Kasumi-1 (cell line): ENCODE measurements around the gene IDH2.
A peak's percentile ranks its signal among the peaks of the same experiment; 100 is the strongest.
"Not testable (repeated sequence)": the region's sequence is repeated elsewhere in the genome, so short reads cannot be mapped to it uniquely, and the experiment has no call there.

ENCODE experiments used
- DNase-seq, 2 experiments: peaks; one replicate each; lab custom pipeline; 2025; lab: John Stamatoyannopoulos, UW

The IDH2 gene

DNA sequence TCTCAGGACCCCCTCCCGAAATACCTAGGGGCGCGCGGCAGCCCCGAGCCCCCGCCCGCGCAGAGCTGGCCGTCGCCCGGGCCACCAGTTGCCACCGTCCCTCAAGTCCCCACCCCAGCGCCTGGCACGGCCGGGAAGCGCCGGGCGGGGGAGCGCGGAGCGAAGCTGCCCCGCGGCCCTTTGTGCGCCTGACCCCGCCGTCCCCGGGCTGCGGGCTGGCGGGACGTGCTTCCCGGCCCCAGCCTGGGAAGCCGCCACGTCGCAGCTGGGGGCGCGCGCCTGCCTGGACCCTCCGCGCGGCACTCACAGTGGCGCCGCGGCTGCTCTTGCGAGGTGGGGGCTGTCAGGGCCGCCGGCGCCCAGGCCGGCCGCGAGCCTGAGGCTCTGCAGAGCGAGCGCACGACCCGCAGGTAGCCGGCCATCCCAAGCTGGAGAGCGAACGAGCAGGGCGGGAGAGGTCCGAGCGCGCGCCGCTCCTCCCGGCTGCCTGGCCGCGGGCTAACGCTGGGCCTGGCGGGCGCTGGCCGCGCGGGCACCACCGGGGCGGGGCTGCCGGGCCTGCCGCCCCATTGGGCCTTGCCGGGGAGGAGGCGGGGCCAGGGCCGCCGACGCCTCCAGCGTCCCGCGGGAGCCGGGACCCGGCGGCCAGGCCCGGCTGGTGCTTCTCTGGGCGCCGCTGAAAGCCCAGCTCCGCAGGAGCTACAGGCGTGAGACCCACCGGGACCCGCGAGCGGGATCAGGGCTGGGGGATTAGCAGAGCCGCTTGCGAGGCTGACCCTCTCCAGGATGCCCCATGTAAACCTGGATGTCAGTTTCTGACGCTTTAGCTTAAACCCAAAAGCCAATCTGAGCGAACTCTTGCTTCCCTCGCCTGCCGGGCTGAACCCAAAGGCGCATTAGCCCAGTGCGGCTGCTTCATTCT is at the start of gene IDH2:
TSS of gene IDH2 (minus strand) at position 500 of the 922 bp plus-strand sequence. CDS start at position 422, 78 bp downstream.
- DNase-seq: peak; percentile 44 to 53

DNA sequence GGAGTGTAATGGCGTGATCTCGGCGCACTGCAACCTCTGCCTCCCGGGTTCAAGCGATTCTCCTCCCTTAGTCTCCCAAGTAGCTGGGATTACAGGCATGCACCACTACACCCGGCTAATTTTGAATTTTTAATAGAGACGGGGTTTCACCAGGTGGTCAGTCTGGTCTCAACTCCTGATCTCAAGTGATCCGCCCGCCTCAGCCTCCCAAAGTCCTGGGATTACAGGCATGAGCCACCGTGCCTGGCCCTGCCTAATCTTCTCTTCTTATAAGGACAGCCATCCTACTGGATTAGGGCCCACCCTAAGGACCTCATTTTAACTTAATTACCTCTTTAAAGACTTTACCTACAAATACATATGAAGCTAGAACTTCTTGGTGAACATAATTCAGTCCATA is 48.3 kb upstream of the IDH2 start:
- not testable (repeated sequence) for DNase-seq

DNA sequence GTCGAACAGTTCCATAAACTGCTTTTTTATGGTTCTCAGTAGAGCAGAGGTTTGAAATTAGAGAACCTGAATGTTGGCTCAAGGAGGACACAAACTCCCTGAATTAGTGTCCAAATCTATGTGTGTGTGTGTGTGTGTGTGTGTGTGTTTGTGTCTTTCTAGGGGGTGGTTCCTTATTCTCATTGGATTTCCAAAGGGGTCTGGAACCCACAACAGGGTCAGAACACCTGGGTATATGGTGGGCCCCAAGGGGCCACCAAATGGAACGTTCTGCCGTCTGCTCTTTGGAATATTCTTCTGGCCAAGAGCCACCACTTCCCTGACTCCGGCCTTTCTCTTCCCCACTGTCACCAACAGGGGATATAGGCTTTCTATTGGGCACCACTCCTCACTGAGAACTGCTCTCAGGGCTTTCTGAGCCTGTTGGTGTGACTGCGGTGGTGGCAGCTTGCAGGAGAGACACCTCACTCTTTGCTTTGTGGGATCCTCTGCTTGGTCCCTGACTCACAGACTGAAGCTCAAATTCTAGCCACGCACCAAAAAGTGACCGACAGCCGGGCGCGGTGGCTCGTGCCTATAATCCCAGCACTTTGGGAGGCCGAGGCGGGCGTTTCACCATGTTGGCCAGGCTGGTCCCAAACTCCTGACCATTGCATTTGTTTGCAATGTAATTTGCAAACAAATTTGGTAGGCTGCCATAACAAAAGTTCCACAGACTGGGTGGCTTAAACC is 47.5 kb upstream of the IDH2 start:
- DNase-seq: no peak

DNA sequence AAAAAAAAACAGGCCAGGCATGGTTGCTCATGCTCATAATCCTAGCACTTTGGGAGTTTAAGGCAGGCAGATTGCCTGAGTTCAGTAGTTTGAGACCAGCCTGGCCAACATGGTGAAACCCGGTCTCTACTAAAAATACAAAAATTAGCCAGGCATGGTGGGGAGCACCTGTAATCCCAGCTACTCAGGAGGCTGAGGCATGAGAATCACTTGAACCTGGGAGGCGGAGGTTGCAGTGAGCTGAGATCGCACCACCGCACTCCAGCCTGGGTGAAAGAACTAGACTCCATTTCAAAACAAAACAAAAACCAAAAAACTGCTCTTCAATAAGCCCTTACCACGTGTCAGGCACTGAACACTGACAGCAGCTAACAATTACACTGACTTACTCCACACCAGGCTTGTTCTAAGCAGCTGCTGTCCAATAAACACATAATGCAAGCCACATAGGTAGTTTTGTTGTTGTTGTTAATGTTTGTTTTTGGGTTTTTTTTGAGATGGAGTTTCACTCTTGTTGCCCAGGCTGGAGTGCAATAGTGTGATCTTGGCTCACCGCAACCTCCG is 44.0 kb upstream of the IDH2 start:
- DNase-seq: not testable (repeated sequence)

DNA sequence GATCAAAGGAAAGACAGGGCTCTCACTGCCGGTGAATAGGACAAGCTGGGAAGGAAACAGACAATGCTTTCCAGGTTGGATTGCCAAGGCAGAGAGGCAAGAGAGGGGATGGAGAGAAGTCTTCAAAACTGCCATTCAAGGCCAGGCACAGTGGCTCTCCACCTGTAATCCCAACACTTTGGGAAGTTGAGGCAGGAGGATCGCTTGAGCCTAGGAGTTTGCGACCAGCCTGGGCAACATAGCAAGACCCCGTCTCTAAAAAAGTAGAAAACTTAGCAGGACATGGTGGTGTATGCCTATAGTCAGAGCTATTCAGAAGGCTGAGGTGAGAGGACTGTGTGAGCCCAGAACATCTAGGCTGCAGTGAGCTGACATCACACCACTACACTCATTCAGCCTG is 43.5 kb upstream of the IDH2 start:
- DNase-seq: no peak

DNA sequence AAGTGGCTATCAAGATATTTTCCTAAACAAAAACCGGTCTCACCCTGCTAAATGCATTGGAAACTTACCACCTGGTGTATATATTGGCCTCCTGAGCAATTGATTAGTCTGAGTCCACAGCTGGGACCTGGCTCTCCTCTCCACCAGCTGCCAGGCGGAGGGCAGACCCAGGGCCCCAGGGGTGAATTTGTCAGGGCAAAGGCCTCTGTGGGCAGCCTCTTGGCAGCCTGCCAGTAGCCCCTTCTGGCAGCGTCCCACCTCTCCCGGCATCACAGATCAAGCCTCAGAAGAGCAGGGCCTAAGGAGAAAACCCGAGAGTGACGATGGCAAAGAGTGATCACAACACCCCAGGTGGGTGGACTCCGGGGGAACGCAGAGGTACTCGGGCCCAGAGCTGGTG is 43.0 kb upstream of the IDH2 start:
- no peak for DNase-seq

DNA sequence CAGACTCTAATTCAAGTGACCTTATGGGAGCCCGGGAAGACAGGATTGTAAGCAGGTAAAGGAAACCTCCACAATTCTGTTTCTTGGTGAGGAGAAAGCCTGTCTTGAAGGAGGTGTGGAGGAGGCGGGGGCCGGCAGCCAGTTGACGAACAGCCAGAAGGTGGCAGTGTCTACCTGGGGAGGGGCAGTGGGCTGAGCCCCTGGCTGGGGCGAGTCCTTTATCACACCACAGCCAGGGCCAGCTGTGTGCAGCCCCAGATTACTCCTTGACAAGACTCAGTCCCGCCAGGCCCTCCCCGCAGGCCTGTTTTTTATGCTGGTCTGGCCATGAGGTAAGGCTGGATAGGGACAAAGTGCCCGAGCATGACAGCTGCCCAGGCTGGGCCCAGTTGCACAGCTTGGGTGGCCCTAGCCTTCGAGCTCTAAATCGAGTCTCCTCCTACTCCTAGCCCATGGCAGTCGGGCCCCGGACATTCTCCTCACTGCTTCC is 40.9 kb upstream of the IDH2 start:
- DNase-seq: peak; percentile 58 to 73

DNA sequence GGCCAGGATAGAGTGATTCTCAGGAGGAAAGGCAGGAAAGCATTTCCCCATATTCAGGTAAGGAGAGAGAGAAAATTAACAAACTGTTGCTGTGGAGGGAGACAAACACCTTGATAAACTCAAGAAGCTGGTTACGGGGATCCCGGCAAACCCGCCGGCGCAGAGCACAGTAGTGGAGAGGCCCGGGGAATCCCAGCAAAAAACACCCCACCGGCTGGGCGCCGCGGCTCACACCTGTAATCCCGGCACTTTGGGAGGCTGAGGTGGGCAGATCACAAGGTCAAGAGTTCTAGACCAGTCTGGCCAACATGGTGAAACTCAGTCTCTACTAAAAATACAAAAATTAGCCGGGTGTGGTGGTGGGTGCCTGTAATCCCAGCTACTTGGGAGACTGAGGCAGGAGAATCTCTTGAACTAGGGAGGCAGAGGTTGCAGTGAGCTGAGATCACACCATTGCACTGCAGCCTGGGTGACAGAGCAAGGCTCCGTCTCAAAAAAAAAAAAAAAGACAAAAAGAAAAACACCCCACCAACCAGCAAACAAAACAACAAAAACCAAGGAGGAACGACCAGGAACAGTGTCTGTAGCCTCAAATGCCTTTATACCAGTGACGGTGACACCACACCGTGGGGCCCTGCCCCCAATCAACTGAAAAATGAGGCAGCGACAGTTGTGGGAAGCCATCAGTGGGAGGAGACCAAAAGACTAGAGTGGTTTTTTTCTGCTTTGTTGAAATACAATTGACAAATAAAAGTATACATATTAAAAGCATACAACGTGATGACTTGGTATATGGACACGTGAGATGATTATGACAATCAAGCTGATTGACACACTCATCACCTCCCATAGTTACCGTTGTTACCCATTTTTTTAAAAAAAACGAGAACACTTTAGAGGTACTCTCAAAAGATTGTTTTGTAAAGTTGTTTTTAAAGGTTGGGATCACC is 40.2 kb upstream of the IDH2 start:
- peak; percentile 38 to 46 for DNase-seq

DNA sequence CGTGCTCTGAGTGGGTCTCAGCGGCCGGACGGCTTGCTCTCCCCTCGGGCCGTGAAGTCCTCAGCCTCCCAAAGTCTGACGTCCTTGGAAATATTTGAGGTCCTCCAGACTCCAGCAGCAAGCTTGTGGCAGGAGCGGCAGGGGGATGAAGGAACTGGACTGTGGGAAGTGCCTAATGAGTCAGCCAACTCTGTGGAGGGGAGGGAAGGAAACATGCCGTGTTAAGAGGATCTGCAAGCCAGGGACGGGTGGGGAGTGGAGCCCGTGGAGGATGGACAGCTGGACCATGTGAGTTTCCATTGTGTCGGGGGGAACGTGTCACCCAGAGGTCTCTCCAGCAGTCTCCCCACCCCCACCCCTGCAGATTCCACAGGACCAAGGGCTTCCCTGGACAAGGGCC is 39.4 kb upstream of the IDH2 start:
- DNase-seq: no peak

DNA sequence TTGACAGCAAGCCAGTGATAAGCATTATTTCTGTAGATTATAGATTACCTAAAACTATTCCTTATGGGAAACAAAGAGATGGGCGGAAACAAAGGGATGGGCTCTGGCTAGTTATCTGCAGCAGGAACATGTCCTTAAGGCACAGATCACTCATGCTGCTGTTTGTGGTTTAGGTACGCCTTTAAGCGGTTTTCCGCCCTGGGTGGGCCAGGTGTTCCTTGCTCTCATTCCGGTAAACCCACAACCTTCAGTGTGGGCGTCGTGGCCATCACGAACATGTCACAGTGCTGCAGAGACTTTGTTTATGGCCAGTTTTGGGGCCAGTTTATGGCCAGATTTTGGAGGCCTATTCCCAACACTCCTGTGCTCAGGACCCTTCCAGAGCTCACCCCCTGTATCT is 37.3 kb upstream of the IDH2 start:
- not testable (repeated sequence) for DNase-seq

DNA sequence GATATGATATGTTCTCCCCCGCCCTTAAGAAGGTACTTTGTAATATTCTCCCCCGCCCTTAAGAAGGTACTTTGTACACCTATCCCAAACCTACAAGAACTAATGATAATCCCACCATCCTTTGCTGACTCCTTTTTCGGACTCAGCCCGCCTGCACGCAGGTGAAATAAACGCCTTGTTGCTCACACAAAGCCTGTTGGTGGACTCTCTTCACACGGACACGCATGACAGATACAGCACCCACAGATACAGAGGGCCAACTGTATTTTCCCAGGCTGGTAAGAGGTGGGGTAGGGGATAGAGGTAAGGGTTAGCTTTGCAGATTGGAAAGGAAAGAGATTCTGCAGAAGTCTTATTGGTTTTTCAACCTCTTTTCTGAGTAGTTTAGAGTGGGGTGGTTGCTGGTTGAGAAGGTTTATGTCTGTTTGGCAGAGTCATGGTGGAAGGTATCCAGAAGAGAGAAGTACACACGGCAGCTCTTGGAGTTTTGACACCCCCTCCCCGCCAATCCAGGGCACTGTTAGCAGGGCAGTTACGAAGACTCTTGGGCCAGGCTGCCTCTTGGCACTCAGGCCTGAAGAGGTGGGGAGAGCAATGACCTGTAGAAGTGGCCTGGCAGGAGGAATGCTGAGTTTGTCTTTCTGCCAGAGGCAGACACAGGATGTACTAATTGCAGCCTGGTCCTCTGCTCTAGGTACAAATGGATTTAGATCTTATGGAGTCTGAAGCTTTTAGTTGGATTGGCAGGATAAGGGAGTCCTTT is 36.0 kb upstream of the IDH2 start:
- DNase-seq: no peak

DNA sequence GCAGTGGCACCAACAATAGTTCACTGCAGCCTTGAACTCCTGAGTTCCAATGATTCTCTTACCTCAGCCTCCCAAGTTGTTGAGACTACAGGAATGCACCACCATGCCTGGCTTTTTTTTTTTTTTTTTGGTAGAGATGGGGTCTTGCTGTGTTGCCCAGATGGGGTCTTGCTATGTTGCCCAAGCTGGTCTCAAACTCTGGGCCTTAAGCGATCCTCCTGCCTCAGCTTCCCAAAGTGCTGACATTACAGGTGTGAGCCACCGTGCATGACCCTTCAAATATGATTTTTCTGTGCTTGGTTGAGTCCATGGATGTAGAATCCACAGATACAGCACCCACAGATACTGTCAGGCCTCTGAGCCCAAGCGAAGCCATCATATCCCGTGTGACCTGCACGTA is 30.2 kb upstream of the IDH2 start:
- no peak for DNase-seq

DNA sequence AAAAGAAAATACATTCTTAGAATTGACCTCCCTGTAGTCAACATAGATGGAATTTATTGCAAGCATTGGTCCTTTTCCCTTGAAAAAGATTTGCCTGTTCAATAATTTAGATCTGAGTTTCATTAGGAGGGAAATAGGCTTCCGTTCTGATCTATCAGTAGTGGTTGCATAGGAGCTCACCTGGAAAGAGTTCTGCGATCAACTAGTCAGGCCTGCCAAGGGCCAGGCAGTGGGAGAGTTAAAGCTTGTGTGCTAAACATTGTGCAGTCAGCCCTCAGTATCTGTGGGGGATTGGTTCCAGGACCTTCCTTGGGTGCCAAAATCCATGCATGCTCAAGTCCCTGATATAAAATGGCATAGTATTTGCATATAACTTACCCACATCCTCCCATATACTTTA is 29.6 kb upstream of the IDH2 start:
- no peak for DNase-seq

DNA sequence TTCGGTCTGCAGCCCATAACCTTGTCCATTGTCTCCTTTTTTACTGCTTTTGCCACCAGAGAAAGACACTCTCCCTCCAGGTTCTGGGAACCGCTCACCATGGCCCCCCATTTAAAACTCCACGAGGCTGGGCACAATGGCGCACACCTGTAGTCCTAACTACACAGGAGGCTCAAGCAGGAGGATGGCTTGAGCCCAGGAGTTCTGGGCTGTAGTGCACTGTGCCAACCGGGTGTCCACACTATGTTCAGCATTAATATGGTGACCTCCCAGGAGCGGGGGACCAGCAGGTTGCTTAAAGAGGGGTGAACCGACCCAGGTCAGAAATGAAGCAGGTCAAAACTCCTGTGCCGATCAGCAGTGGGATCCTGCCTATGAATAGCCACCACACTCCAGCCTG is 28.0 kb upstream of the IDH2 start:
- no peak for DNase-seq

DNA sequence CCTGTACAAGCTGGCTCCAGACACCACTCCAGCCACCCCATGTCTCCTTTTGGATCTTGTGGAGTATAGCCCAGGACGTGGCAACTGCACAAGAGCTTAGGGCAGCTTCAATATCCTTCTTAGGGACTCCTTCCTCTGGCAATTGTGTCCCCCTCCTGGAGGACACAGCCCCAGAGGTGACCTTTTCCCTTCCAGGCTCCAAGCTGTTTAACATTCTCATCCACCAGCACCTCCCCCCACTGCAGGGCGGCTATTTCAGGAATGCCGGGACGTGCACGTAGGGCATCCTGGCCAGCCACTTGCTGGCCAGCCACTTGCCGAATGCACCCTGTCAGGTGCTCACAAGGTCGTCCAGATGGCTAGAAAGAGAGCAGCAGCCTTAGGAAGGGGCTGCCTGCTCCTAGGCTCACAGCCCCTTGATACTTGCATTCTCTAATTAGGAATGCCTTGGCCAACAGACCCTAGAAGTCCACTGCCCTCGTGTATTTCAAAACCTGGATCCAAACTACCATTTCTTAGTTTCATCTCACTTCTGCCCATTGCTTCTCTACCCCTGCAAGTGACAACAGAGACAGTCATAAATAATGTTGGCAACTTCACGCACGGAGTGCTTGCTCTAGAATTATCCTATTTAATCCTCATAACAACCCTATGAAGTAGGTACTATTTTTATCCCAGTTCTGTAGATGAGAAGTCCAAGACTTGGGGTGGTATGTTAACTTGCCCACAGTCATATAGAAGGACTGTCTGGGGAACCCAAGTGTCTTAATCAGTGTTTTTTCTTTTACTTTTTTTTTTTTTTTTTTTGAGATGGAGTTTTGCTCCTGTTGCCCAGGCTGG is 24.5 kb upstream of the IDH2 start:
- DNase-seq: no peak

DNA sequence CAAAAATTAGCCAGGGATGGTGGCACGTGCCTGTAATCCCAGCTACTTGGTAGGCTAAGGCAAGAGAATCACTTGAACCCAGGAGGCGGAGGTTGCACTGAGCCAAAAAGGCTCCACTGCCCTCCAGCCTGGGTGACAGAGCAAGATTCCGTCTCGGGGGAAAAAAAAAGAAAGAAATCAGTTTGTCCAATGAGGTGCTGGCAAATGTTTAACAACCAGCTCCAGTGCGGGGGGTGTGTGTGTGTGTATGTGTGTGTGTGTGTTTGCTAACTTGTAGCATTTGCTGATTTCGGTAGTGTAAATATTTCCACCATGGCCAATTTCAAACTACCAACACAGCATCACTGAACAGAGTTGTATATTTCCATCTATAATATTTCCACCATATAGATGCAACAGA is 23.8 kb upstream of the IDH2 start:
- no peak for DNase-seq

DNA sequence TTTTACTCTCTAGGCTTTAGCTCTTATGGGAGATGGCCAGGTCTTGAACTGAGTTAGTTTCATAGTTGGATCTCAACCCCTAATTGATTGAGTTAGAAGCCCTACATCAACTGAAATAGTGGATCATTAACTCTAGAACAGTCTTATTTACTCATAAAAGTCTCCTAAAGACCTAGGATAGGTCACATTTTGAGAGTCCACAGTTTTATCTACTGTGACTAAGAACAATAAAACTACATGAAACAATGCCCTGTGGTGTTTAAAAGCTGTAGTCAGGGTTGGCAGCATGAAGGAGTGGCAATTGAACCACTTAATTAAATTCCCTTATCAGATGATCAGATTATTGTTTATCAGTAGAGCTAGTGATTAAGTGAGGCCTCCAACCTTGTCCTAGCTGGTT is 22.2 kb upstream of the IDH2 start:
- DNase-seq: no peak

DNA sequence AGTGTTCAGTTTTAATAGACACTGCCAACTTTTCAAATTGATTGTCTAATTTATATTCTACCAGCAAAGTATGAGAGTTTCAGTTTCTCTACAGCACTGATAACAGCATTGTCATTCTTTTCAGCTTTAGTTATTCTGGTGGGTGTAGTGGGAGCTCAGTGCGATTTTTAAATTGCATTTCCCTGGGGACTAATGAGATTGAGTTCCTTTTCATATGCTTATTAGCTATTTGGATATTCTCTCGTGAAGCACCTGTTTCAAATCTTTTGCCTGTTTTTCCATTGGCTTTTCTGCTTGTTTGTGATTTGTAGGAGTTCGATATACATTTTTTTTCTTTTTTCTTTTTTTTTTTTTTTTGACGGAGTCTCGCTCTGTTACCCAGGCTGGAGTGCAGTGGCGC is 18.8 kb upstream of the IDH2 start:
- no peak for DNase-seq

DNA sequence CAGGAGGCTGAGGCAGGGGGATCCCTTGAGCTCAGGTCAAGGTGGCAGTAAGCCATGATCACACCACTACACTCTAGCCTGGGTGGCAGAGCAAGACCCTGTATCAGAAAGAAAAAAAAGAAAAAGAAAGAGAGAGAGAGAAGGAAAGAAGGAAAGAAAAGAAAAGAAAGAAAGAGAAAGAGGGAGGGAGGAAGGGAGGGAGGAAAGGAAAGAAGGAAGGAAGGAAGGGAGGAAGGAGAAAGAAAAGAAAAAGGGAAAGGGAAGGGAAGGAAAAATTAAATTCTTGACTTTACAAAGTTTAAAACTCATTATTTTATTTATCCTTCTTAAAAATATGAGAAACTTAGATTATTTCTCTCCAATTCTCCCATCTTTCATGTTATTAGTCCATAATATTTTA is 17.1 kb upstream of the IDH2 start:
- DNase-seq: no peak

DNA sequence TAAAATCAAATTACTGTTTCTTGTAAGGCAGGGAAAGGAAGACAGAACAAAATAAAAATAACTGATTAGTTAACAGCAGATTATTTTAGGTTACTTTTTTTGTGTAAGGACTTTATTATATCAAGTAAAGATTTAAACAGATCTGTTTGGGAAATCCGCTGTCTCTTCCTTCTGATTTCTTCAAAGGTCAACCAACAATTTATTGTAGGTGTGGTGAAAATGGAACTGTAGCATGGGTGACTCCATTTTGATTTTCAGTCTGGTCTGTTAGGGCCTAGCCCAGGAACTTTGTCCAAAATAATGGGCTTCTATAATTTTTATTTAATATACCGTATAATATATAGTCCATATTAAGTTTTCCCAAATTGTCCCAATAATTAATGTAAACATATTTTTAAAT is 13.5 kb upstream of the IDH2 start:
- no peak for DNase-seq
